BJ (cell line): ENCODE measurements around the gene SLC43A3. TPM values are rescaled to one million over a fixed set of nuclear protein-coding genes. Genes with fewer than 3 reads are reported as not detected.

ENCODE experiments used
- CTCF ChIA-PET: fragments of 350-600 bp; formaldehyde crosslinking; extraction: SDS; loops from one replicate; lab custom pipeline; 2021; ENCODE audit warnings: antibody characterized with exemption, inconsistent platforms; lab: Yijun Ruan, JAX
- POLR2A ChIA-PET: fragments of 300-600 bp; sonication (Branson Sonifier 250); formaldehyde crosslinking; extraction: SDS; loops from one replicate; lab custom pipeline; 2021; ENCODE audit warnings: antibody characterized with exemption; lab: Charles Lee
- DNase-seq: peaks from one replicate; pipeline ENCODE4 v3.0.0-alpha.2; 2011; ENCODE audit warnings: low read depth
- H3K27me3 ChIP-seq: 2 replicates; pipeline ENCODE4 v1.6.0; 2011; ENCODE audit warnings: low read length; ENCODE audit not compliant: control insufficient read depth, insufficient read depth
- H3K36me3 ChIP-seq: 2 replicates; pipeline ENCODE4 v1.5.1; 2011; ENCODE audit warnings: low read length; ENCODE audit not compliant: control insufficient read depth, insufficient read depth
- H3K4me3 ChIP-seq: 2 replicates; pipeline ENCODE4 v1.5.1; 2011; ENCODE audit warnings: low read depth, mild to moderate bottlenecking, control low read depth, low read length
- polyA plus RNA-seq: library from polyadenylated mRNA; depleted of rRNA; stranded (reverse); fragments of >200 nt; gene quantifications from 2 replicates; pipeline ENCODE4 v1.2.3, GENCODE V29; 2011
- TF ChIP-seq, protein P1 (sequence below): IDR thresholded peaks from 2 replicates; pipeline ENCODE4 v1.5.1; 2011; ENCODE audit warnings: low read depth, mild to moderate bottlenecking, control low read depth, inconsistent platforms, low read length, moderate library complexity; ENCODE audit not compliant: insufficient read depth

The SLC43A3 gene
- polyA plus RNA-seq, 1 experiment: 26.7 TPM

DNA sequence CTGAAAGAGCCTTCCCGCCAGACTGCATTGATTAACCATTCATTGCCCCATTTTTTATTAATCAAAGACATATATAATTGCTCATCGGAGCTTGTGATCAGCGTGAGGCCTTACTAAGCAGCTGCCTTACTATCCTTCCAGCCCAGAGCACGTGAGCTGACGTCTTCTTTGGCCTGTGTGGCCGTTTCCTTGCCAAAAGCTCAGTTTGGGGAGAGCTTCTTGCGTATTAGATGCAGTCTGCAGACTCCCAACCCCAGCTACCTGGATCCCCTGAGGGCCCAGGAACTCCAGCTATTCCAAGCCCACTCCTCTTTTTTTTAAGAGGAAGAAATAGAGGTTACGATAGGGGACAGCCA lies 784 bp upstream of the SLC43A3 start:
- POLR2A ChIA-PET: no interaction called here
- DNase-seq: no peak
- TF ChIP-seq, protein P1, sequence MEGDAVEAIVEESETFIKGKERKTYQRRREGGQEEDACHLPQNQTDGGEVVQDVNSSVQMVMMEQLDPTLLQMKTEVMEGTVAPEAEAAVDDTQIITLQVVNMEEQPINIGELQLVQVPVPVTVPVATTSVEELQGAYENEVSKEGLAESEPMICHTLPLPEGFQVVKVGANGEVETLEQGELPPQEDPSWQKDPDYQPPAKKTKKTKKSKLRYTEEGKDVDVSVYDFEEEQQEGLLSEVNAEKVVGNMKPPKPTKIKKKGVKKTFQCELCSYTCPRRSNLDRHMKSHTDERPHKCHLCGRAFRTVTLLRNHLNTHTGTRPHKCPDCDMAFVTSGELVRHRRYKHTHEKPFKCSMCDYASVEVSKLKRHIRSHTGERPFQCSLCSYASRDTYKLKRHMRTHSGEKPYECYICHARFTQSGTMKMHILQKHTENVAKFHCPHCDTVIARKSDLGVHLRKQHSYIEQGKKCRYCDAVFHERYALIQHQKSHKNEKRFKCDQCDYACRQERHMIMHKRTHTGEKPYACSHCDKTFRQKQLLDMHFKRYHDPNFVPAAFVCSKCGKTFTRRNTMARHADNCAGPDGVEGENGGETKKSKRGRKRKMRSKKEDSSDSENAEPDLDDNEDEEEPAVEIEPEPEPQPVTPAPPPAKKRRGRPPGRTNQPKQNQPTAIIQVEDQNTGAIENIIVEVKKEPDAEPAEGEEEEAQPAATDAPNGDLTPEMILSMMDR: no peak
- Histone ChIP-seq H3K36me3 (no peaks in the 10 kb centered on the region; the same call in 1 of the 2 replicates), H3K27me3 (no peaks in the 10 kb centered on the region), H3K4me3 (no peak overlapping the region)
- CTCF ChIA-PET: interaction anchor here (1.1 to 1.5 kb wide), 6 partner anchors 31 to 140 kb away, joined by 3 to 6 read pairs (median 4); partner anchors contain the start of genes RTN4RL2 and UBE2L6

- H3K27me3 ChIP-seq: no peaks in the 10 kb centered on the region
- H3K36me3 ChIP-seq: no peaks in the 10 kb centered on the region; the same call in 1 of the 2 replicates
- H3K4me3 ChIP-seq: peak overlapping the region; percentile 27
- POLR2A ChIA-PET: no interaction called here
- DNase-seq: no peak
- CTCF ChIA-PET: interaction anchor here (1.0 kb wide), 1 partner anchor 214 kb away, joined by 3 read pairs; no protein-coding TSS in a partner anchor
- TF ChIP-seq, protein P1: no peak
Measured at GRCh38 chr11:57426439-57426928, 437 bp downstream of the SLC43A3 start.

DNA sequence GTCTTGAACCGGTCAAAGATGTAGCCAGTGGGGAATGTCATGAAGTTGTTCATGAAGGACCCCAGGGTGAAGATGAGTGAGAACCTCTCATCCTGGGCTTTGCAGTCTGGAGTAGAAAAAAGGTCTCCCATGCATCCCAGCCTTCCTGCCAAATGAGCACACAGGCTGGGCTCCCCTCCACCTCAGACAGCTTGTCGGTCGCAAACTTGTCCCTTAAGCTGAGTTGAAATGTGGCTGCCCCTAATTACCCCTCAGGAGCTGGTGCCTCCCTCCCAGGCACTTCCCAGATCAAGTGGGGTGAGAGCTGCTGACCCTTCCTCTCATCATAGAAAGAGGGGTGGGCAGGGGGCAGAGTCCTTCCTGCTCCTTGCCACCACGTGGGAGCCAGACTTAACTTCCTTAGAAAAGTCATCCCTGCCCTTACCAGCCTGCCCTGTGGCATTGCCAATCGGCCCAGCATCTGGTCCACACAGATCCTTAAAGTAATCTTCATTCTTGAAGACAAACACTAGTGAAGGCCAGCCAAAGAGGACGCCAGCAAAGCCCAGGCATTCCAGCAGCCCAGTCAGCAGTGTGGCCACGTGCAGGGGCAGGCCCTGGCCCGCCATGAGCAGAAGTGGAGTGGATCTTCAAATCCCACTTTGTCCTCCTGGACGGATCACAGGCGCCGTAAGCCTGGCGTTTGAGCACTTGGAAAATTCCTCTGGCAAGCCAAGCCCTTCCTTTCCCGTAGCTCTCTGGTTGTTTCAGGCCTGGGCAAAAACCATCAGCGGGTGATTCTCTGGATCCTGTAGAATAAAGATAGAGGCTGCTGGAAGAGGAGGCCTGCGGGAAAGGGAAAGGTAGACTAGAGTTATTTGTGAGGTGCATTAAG lies 1.1 kb downstream of the SLC43A3 start:
- POLR2A ChIA-PET: no interaction called here
- TF ChIP-seq, protein P1: no peak
- no peaks in the 10 kb centered on the region for H3K27me3 ChIP-seq
- no peak overlapping the region for H3K4me3 ChIP-seq
- no peaks in the 10 kb centered on the region; the same call in 1 of the 2 replicates for H3K36me3 ChIP-seq
- no peak for DNase-seq
- CTCF ChIA-PET: interaction anchor here (0.6 to 1.0 kb wide), 3 partner anchors 25 to 214 kb away, joined by 3 read pairs; no protein-coding TSS in a partner anchor

GRCh38 chr11:57424792-57425564 lies 1.9 kb downstream of the SLC43A3 start:
- Histone ChIP-seq H3K36me3 (no peaks in the 10 kb centered on the region; the same call in none of the 2 replicates), H3K4me3 (no peak overlapping the region), H3K27me3 (no peaks in the 10 kb centered on the region)
- POLR2A ChIA-PET: interaction anchor here (0.6 kb wide), 1 partner anchor 251 kb away, joined by 8 read pairs; no protein-coding TSS in a partner anchor
- CTCF ChIA-PET: interaction anchor here (0.6 to 1.9 kb wide), 3 partner anchors 26 to 69 kb away, joined by 3 to 5 read pairs (median 3); no protein-coding TSS in a partner anchor
- peak; percentile 44 for DNase-seq
- TF ChIP-seq, protein P1: no peak
